Measurements from ENCODE around the gene CACNA2D3. TPM values are rescaled to one million over a fixed set of nuclear protein-coding genes. Genes with fewer than 3 reads are reported as not detected.

CACNA2D3 gene
- total RNA-seq, 1 donor from 2014 or later, result 3.6 TPM

DNA sequence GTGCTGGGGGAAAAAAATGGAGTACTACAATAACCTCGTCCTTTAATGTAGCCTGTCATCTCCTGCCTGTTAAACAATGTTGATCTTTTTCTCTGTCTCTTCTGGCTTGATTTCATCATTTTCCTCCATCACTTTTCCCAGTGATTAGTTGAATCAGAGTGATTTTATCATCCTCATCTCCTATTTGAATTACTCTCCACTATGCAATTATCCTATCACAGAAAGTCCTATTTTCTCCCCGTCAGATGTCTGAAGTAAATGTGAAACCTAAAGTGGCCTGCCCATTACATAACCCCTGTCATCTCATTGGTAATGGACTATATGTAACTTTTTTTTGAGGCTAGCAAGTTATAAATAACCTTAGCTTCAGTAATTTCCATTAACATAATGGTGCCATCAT lies 201.8 kb downstream of the CACNA2D3 start:
- ATAC-seq, result no peak
- TF ChIP-seq, protein P1, sequence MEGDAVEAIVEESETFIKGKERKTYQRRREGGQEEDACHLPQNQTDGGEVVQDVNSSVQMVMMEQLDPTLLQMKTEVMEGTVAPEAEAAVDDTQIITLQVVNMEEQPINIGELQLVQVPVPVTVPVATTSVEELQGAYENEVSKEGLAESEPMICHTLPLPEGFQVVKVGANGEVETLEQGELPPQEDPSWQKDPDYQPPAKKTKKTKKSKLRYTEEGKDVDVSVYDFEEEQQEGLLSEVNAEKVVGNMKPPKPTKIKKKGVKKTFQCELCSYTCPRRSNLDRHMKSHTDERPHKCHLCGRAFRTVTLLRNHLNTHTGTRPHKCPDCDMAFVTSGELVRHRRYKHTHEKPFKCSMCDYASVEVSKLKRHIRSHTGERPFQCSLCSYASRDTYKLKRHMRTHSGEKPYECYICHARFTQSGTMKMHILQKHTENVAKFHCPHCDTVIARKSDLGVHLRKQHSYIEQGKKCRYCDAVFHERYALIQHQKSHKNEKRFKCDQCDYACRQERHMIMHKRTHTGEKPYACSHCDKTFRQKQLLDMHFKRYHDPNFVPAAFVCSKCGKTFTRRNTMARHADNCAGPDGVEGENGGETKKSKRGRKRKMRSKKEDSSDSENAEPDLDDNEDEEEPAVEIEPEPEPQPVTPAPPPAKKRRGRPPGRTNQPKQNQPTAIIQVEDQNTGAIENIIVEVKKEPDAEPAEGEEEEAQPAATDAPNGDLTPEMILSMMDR (IDR thresholded peaks at IDR 0.05), result no peak
- no peaks in the 10 kb centered on the region for H3K27me3 ChIP-seq (ENCODE audit: low read depth)
- H3K4me1 ChIP-seq, result no peaks in the 10 kb centered on the region
- no peaks in the 10 kb centered on the region for H3K36me3 ChIP-seq
- no peak for DNase-seq
- no peak overlapping the region for H3K4me3 ChIP-seq
- H3K27ac ChIP-seq, result no peak overlapping the region
- H3K9me3 ChIP-seq, result no peaks in the 10 kb centered on the region
- intact Hi-C loops (cut with DNase I), result no loop called here

- intact Hi-C loops (cut with DNase I), result no loop called here
- Histone ChIP-seq H3K4me1 (no peaks in the 10 kb centered on the region), H3K4me3 (no peak overlapping the region), H3K27me3 (ENCODE audit: low read depth) (no peaks in the 10 kb centered on the region), H3K9me3 (no peaks in the 10 kb centered on the region), H3K36me3 (no peaks in the 10 kb centered on the region), H3K27ac (no peak overlapping the region)
- TF ChIP-seq, protein P1 (IDR thresholded peaks at IDR 0.05), result no peak
- DNase-seq (no peak), ATAC-seq (no peak)
Measured at GRCh38 chr3:54326951-54327350, 204.6 kb downstream of the CACNA2D3 start.

DNA sequence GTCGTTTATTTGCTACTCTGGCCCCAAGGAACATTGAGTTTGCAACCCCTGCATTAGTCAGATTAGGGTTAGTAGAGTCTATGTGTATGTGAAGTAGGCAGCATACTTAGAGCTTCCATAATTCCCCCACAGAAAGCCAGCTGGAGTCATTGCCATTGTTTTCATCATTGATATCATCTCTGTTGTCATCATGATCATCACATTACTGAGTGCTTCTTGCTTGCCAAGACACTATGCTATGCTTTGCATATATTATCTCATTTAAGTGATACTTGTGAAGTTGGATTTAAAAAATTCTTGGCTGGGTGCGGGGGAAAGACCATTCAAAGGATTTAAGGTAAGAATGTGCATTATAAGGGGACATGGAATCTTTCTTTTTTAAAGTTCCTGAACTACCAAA lies 209.0 kb downstream of the CACNA2D3 start:
- Histone ChIP-seq H3K4me3 (no peak overlapping the region), H3K36me3 (no peaks in the 10 kb centered on the region), H3K27ac (no peak overlapping the region), H3K27me3 (ENCODE audit: low read depth) (no peaks in the 10 kb centered on the region), H3K4me1 (no peaks in the 10 kb centered on the region), H3K9me3 (no peaks in the 10 kb centered on the region)
- TF ChIP-seq, protein P1 (IDR thresholded peaks at IDR 0.05), result no peak
- ATAC-seq, result no peak
- intact Hi-C loops (cut with DNase I), result no loop called here
- no peak for DNase-seq

GRCh38 chr3:54337846-54338245 lies 215.5 kb downstream of the CACNA2D3 start:
- Histone ChIP-seq H3K4me3 (no peak overlapping the region), H3K27ac (no peak overlapping the region), H3K36me3 (no peaks in the 10 kb centered on the region), H3K9me3 (no peaks in the 10 kb centered on the region), H3K27me3 (ENCODE audit: low read depth) (no peaks in the 10 kb centered on the region), H3K4me1 (no peaks in the 10 kb centered on the region)
- ATAC-seq (no peak), DNase-seq (no peak)
- TF ChIP-seq, protein P1 (IDR thresholded peaks at IDR 0.05), result no peak
- intact Hi-C loops (cut with DNase I), result no loop called here

DNA sequence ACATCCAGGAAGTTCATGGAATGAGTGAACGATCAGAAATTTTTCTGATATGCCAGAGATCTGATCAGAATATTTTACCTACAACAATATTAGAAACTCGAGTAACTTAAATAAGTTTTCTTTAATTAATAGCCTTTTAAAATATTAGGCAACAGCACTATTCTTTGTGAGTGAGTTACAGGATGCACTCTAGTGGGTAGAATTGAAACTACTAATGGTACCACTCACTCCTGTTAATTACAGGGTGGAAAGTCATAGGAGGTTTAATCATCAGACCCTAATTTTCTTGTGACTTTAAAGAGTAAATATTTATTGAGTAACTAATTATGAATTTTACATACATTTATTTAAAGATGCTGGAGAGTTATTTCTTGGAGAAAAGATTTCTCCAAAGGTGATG lies 217.3 kb downstream of the CACNA2D3 start:
- TF ChIP-seq, protein P1 (IDR thresholded peaks at IDR 0.05), result no peak
- Histone ChIP-seq H3K4me3 (no peak overlapping the region), H3K27ac (no peak overlapping the region), H3K27me3 (ENCODE audit: low read depth) (no peaks in the 10 kb centered on the region), H3K4me1 (no peaks in the 10 kb centered on the region), H3K9me3 (no peaks in the 10 kb centered on the region), H3K36me3 (no peaks in the 10 kb centered on the region)
- intact Hi-C loops (cut with DNase I), result no loop called here
- ATAC-seq (no peak), DNase-seq (no peak)

DNA sequence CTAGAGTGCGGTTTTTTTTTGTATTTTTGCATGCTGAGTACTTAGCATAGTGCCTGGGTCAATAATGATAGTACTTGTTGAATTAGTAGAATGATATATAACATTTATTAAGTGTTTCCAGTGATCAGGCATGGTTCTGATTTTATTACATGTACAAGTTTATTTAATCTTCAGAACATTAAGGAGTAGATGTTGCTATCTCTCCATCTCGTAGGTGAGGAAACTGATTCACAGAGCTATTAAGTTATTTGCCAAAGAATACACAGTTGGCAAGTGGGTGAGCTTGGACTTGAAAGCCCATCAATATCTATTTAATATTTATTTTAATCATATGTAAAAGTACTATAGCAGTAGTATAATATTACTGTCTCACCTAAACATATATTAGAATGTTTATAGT lies 219.5 kb downstream of the CACNA2D3 start:
- ATAC-seq (no peak), DNase-seq (no peak)
- Histone ChIP-seq H3K27me3 (ENCODE audit: low read depth) (no peaks in the 10 kb centered on the region), H3K9me3 (no peaks in the 10 kb centered on the region), H3K27ac (no peak overlapping the region), H3K36me3 (no peaks in the 10 kb centered on the region), H3K4me1 (no peaks in the 10 kb centered on the region), H3K4me3 (no peak overlapping the region)
- intact Hi-C loops (cut with DNase I), result no loop called here
- TF ChIP-seq, protein P1 (IDR thresholded peaks at IDR 0.05), result no peak
